Right renal pelvis (tissue), 4 donors: ENCODE results near the gene RAB3GAP2. TPM values are rescaled to one million over a fixed set of nuclear protein-coding genes. Genes with fewer than 3 reads are reported as not detected.
"Not testable (repeated sequence)": the region's sequence is repeated elsewhere in the genome, so short reads cannot be mapped to it uniquely, and the experiment has no call there.

ENCODE experiments used
- DNase-seq, 4 donors: peaks; one replicate each; pipeline ENCODE4 v3.0.0-alpha.2; 2013; ENCODE audit warnings: low read depth in 4 of 4, low spot score in 3 of 4, missing footprints in 1 of 4
- polyA plus RNA-seq, 4 donors: library from polyadenylated mRNA; unstranded; fragments of 120-200 nt; gene quantifications; one replicate each; pipeline ENCODE4 v1.2.1, GENCODE V29; 2013; ENCODE audit not compliant: insufficient read length in 4 of 4

The RAB3GAP2 gene
- polyA plus RNA-seq, 4 donors = 27.5 to 37.1 (median 32.6) TPM

- DNase-seq = no peak
Observed at GRCh38 chr1:220291580-220291979, 19.3 kb upstream of the RAB3GAP2 start.

GRCh38 chr1:220290140-220290761, 18.0 kb upstream of the RAB3GAP2 start:
- DNase-seq = no peak

- DNase-seq = no peak
Observed at GRCh38 chr1:220287129-220287528, 14.9 kb upstream of the RAB3GAP2 start.

GRCh38 chr1:220283625-220284024, 11.4 kb upstream of the RAB3GAP2 start:
- no peak for DNase-seq

- no peak for DNase-seq
Observed at GRCh38 chr1:220281159-220281574, 8.9 kb upstream of the RAB3GAP2 start.

GRCh38 chr1:220280249-220280648, 8.0 kb upstream of the RAB3GAP2 start:
- no peak for DNase-seq

- DNase-seq = no peak
Observed at GRCh38 chr1:220278991-220279390, 6.7 kb upstream of the RAB3GAP2 start.

GRCh38 chr1:220275430-220275829, 3.2 kb upstream of the RAB3GAP2 start:
- DNase-seq = no peak

- DNase-seq = no peak
Observed at GRCh38 chr1:220274251-220274855, 2.1 kb upstream of the RAB3GAP2 start.

GRCh38 chr1:220272841-220273090, 513 bp upstream of the RAB3GAP2 start:
- no peak for DNase-seq

GRCh38 chr1:220271706-220272046, 577 bp downstream of the RAB3GAP2 start:
- DNase-seq = peak in 2 of 4 donors; percentile 5 to 16

GRCh38 chr1:220269036-220269435, 3.2 kb downstream of the RAB3GAP2 start:
- no peak for DNase-seq

GRCh38 chr1:220267630-220268029, 4.6 kb downstream of the RAB3GAP2 start:
- no peak for DNase-seq

GRCh38 chr1:220260228-220260627, 12.0 kb downstream of the RAB3GAP2 start:
- DNase-seq = not testable (repeated sequence)

GRCh38 chr1:220259756-220260155, 12.5 kb downstream of the RAB3GAP2 start:
- DNase-seq = not testable (repeated sequence)

GRCh38 chr1:220256194-220256593, 16.1 kb downstream of the RAB3GAP2 start:
- not testable (repeated sequence) for DNase-seq

- no peak for DNase-seq
Observed at GRCh38 chr1:220255204-220255603, 17.0 kb downstream of the RAB3GAP2 start.

GRCh38 chr1:220253290-220253689, 19.0 kb downstream of the RAB3GAP2 start:
- DNase-seq = not testable (repeated sequence)

- no peak for DNase-seq
Observed at GRCh38 chr1:220251272-220251671, 21.0 kb downstream of the RAB3GAP2 start.

- DNase-seq = no peak
Observed at GRCh38 chr1:220250681-220251080, 21.6 kb downstream of the RAB3GAP2 start.

GRCh38 chr1:220249522-220249921, 22.7 kb downstream of the RAB3GAP2 start:
- no peak for DNase-seq

- not testable (repeated sequence) for DNase-seq
Observed at GRCh38 chr1:220248715-220249265, 23.5 kb downstream of the RAB3GAP2 start.
